ENCODE results near the gene RUFY3. TPM values are rescaled to one million over a fixed set of nuclear protein-coding genes. Genes with fewer than 3 reads are reported as not detected.

RUFY3 gene
- total RNA-seq, 1 experiment from 2014 or later, result 32.9 TPM

- Histone ChIP-seq H3K27me3 (ENCODE audit: insufficient read depth, low read length) (no peaks in the 10 kb centered on the region), H3K9me2 (ENCODE audit: insufficient read depth) (no peaks in the 10 kb centered on the region), H3K4me1 (ENCODE audit: control insufficient read depth in 1 of 2, insufficient read depth in 2 of 2, low read length in 2 of 2) (no peaks in the 10 kb centered on the region), H2AFZ (ENCODE audit: low read depth, low read length, poor library complexity, severe bottlenecking) (no peak overlapping the region), H3K9me3 (ENCODE audit: control insufficient read depth in 1 of 2, insufficient read depth in 1 of 2, low read depth in 1 of 2, low read length in 2 of 2) (no peaks in the 10 kb centered on the region), H3K27ac (ENCODE audit: low read depth, low read length) (no peak overlapping the region), H4K20me1 (ENCODE audit: insufficient read depth) (no peaks in the 10 kb centered on the region), H3K79me2 (ENCODE audit: insufficient read depth, low read length) (peaks cover 74% of the 10 kb centered on the region), H3K4me2 (ENCODE audit: low read length) (no peak overlapping the region), H3K36me3 (ENCODE audit: control insufficient read depth in 1 of 2, insufficient read depth in 2 of 2, low read length in 2 of 2) (peaks cover 59 to 75% of the 10 kb centered on the region in 2 experiments), H3K9ac (ENCODE audit: low read length) (no peak overlapping the region), H3K4me3 (replicated peaks in 1 of 2; ENCODE audit: low read depth in 1 of 2, low read length in 2 of 2) (no peak overlapping the region)
- ChIA-PET CTCF (no interaction called here), RAD21 (ENCODE audit: low non-redundant PET in 1 of 2, low total read pairs in 2 of 2, uncharacterized antibody in 2 of 2, unreplicated experiment in 2 of 2) (no interaction called here), POLR2A (no interaction called here)
- no TSS peak for BruUV-seq (replicated peaks)
- intact Hi-C loops (cut with micrococcal nuclease), result no loop called here
- DNase-seq (ENCODE audit: low read depth, low spot score) (no peak), ATAC-seq (no peak)
- TF ChIP-seq EZH2 (IDR thresholded peaks at IDR 0.05), result no peak
- TF ChIP-seq TCF7L2 (IDR thresholded peaks at IDR 0.05; ENCODE audit: borderline replicate concordance, extremely low read depth, insufficient read depth, insufficient read length), result no peak
- no peak for TF ChIP-seq SIN3A (IDR thresholded peaks at IDR 0.05; ENCODE audit: low read depth)
- TF ChIP-seq ELF1 (IDR thresholded peaks at IDR 0.05; ENCODE audit: borderline replicate concordance, low read depth), result no peak
- TF ChIP-seq MAX (IDR thresholded peaks at IDR 0.05), result no peak
- TF ChIP-seq ZNF274 (IDR thresholded peaks at IDR 0.05; ENCODE audit: low read depth, low read length), result no peak
- TF ChIP-seq POLR2AphosphoS5 (IDR thresholded peaks at IDR 0.05; ENCODE audit: low read depth, low read length), result no peak
- TF ChIP-seq CBX3 (IDR thresholded peaks at IDR 0.05; ENCODE audit: low read depth), result no peak
These were observed 108.3 kb downstream of the RUFY3 start for GRCh38 chr4:70830054-70830453.

- H3K79me2 ChIP-seq (ENCODE audit: insufficient read depth, low read length), result peaks cover 76% of the 10 kb centered on the region
- intact Hi-C loops (cut with micrococcal nuclease), result no loop called here
- H4K20me1 ChIP-seq (ENCODE audit: insufficient read depth), result peaks cover 3% of the 10 kb centered on the region; the same call in 1 of the 2 replicates
These were observed 109.5 kb downstream of the RUFY3 start for GRCh38 chr4:70831293-70831692.

More at GRCh38 chr4:70831293-70831692, 109.5 kb downstream of the RUFY3 start:
- Histone ChIP-seq H3K9ac (ENCODE audit: low read length) (no peak overlapping the region), H3K27me3 (ENCODE audit: insufficient read depth, low read length) (no peaks in the 10 kb centered on the region), H2AFZ (ENCODE audit: low read depth, low read length, poor library complexity, severe bottlenecking) (no peak overlapping the region), H3K36me3 (ENCODE audit: control insufficient read depth in 1 of 2, insufficient read depth in 2 of 2, low read length in 2 of 2) (peaks cover 51 to 69% of the 10 kb centered on the region in 2 experiments), H3K9me2 (ENCODE audit: insufficient read depth) (no peaks in the 10 kb centered on the region), H3K4me2 (ENCODE audit: low read length) (no peak overlapping the region), H3K4me3 (replicated peaks in 1 of 2; ENCODE audit: low read depth in 1 of 2, low read length in 2 of 2) (no peak overlapping the region), H3K27ac (ENCODE audit: low read depth, low read length) (no peak overlapping the region), H3K9me3 (ENCODE audit: control insufficient read depth in 1 of 2, insufficient read depth in 1 of 2, low read depth in 1 of 2, low read length in 2 of 2) (no peaks in the 10 kb centered on the region), H3K4me1 (ENCODE audit: control insufficient read depth in 1 of 2, insufficient read depth in 2 of 2, low read length in 2 of 2) (no peaks in the 10 kb centered on the region)
- TF ChIP-seq TCF7L2 (IDR thresholded peaks at IDR 0.05; ENCODE audit: borderline replicate concordance, extremely low read depth, insufficient read depth, insufficient read length), result no peak
- TF ChIP-seq FOSL1 (IDR thresholded peaks at IDR 0.05; ENCODE audit: low read depth), result no peak
- TF ChIP-seq SIN3A (IDR thresholded peaks at IDR 0.05; ENCODE audit: low read depth), result no peak
- TF ChIP-seq EGR1 (IDR thresholded peaks at IDR 0.05; ENCODE audit: low read depth), result no peak
- no peak for TF ChIP-seq EZH2phosphoT487 (IDR thresholded peaks at IDR 0.05; ENCODE audit: borderline replicate concordance)
- no peak for TF ChIP-seq CBX3 (IDR thresholded peaks at IDR 0.05; ENCODE audit: low read depth)
- no peak for TF ChIP-seq ATF3 (IDR thresholded peaks at IDR 0.05)
- no peak for TF ChIP-seq ZBTB33 (IDR thresholded peaks at IDR 0.05; ENCODE audit: extremely low read depth, insufficient replicate concordance, low read length)
- TF ChIP-seq CEBPB (IDR thresholded peaks at IDR 0.05; ENCODE audit: low read depth), result no peak
- ChIA-PET POLR2A (no interaction called here), RAD21 (ENCODE audit: low non-redundant PET in 1 of 2, low total read pairs in 2 of 2, uncharacterized antibody in 2 of 2, unreplicated experiment in 2 of 2) (no interaction called here), CTCF (no interaction called here)
- no peak for DNase-seq (ENCODE audit: low read depth, low spot score)
- no peak for ATAC-seq
- BruUV-seq (replicated peaks), result no TSS peak

All from HCT116 (cell line).